GM19468 (cell line): ENCODE data around the gene VSTM4.

ENCODE experiments used
- ATAC-seq: cut with Tn5 transposase; IDR thresholded peaks from one replicate; pipeline ENCODE4 v1.9.1; 2021; ENCODE audit warnings: mild to moderate bottlenecking, moderate library complexity, moderate number of reproducible peaks; ENCODE audit not compliant: unreplicated experiment; ENCODE audit errors: extremely low read depth

VSTM4 gene

DNA sequence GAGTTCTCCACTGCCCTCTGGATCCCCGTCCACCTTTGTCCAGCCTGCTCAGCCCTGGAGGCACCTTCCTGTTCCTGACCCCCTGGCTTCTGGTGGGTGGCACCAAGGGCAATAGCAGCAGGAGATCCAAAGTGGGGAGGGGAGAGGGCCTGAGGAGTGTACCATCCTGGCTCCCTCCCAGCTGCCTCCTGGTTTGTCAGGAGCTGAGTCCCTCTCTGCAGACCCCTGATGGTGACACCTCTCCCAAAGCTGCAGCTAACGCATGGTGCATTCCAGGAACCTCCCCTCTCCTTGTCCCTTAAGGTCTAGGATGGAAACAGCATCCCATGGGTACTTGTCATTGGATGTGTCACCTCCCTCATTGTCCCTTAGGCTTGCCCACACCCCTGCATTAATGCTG is 39.6 kb downstream of the VSTM4 start:
- ATAC-seq: no peak

DNA sequence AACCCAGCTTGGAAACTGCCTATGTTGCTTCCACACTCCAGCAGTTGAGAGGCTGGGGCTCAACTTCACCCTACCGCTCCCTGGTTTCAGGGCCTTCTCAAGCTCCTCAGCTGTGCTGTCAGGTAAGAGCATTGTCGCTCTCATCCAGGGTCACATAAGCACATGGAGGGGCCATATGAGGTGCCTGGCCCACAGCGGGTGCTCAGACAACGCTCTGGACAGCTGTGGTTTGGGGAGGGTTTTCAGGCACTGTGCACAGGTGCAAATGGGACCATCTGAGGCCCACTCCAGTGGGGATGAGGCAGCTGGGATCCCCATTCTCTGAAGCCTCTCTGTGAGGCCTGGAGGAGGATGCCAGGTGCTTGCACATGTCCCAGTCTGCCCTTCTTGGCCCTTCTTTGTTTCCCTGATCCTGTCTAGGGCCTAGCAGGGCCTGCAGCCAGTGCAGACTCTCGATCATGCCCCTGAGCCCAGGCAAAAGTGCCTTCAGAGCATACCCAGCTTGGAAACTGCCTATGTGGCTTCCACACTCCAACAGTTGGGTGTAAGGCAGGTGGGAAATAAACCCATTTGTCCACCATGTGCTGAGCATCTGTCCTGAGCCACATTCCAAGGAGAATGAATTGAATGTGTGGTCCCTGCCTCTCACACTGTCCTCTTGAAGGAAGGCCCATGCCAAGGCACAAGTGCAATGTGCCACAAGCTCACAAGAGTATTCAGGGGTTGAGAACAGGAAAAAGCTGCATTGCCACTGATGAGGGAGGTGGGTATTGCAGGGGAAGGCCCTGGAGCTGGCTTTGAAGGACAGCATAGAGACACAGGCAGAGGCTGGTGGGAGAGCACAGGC is 40.3 kb downstream of the VSTM4 start:
- ATAC-seq: no peak

DNA sequence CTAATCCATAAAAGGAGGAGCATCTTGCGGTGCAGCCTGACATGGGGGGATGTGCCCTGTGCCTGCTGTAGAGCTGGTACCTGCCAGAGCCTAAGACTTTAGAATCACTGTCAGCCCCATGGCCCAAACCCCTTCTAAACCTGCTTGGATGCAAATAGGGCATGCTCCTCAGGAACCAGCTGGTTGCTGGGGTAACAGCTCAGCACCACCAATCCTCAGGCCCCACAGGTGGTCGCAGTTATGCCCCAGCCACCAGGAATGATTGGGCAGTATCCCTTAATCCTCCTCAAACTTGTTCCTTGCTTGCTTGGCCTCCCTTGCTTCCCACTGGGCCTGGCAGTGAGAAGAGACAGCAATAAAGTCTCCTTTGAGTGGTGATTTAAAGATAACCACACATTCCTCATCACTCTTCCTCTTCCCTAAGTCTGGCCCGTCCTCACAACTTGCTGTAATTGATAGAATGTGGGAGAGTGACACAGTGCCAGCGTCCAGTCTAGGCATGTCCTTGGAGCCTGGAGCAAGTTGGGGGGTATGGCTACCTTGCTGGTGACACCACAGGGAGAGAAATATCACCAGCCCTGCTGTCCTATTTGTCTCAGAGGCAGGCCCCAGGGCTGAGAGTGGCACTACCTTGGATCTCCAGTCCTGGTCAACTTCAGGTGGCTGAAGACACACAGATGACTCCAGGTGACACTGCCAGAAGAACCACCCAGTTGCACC is 43.0 kb downstream of the VSTM4 start:
- ATAC-seq: no peak

DNA sequence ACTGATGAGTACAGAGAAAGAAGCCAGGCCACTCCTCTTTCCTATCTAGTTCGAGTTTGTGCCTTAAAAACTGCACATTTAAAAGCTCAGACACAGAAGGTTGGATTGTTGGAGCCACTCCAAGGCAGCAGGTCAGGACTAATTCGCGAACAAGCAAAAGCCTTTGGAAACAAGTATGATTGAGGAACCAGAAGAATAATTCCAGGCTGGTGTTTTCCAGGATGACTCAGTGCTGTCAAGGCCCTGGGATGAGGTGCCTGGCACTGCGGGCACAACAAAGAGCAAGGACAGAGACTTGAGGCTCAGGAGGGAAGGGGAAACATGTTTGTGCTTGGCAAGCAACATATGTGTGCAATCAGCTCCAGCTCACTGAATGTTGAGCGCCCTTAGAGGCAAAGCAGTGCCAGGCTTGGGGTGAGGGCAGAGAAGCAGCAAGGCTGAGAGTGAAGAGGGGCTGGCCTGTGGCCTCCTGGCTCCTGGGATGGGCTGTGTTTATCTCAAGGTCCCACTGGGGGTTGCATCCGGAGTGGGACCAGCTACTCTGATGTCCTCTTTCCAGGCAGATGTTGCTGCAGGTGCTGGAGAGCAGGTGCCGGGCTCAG is 44.1 kb downstream of the VSTM4 start:
- ATAC-seq: no peak

DNA sequence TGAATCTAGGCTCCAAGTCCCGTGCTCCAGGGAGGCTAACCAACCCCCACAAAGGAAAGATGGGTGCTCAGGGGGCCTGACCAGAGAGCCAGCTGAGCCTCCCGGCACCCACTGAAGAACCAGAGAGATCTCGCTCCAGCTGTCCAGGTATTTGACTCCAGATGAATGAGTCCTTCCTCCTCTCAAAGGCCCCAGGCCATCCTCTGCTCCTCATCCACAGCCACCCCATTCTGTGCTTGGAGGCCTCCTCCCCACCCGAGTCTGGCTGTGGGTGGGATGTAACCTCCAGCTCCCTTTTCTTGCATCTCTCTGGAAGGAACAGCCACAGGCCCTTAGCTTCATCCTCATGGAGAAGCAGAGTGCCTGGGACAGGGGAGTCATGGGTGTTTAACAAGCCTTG is 44.6 kb downstream of the VSTM4 start:
- ATAC-seq: no peak

DNA sequence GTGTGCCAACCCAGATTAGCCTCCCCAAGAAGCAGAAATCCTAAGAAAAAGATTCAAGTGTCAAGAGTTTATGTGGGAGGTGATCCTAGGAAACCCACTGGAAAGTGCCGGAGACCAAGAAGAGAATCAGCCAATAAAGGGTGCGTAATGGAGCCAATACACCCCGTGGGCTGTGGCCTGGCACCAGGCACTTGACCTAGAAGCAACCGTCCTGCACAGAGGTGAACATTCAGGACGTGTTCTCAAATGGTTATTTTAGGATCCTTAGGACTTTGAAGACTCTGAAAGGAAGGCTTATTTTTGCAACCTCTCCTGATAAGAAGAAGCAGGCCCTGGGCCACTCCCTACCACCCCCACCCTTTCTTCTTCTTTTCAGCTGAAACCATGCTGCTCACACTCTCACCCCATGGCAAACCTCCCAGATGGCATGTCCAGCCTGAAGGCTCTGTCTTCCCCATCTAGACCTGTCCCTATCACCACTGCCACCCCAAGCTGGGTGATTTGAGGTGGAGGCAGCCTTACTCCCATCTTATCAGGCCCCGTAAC is 46.6 kb downstream of the VSTM4 start:
- ATAC-seq: no peak

DNA sequence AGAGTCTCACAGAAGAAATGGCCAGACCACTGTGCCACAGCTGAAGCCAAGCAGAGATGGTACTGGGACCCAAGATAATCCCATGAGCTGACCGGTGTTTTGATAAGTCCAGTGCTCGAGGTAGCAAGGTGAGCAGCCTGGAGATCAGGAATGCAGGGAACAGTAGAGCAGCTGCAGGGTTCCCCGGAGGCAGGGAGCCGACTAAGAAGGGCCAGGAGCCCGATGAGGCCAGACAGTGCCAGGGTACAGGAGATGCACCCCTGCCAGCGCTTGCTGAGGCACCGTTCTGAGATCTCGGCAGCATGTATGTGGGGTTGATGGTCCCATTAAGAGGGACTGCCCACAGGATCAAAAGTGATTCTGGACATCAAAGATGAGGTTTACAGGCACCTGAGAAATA is 47.1 kb downstream of the VSTM4 start:
- no peak for ATAC-seq

DNA sequence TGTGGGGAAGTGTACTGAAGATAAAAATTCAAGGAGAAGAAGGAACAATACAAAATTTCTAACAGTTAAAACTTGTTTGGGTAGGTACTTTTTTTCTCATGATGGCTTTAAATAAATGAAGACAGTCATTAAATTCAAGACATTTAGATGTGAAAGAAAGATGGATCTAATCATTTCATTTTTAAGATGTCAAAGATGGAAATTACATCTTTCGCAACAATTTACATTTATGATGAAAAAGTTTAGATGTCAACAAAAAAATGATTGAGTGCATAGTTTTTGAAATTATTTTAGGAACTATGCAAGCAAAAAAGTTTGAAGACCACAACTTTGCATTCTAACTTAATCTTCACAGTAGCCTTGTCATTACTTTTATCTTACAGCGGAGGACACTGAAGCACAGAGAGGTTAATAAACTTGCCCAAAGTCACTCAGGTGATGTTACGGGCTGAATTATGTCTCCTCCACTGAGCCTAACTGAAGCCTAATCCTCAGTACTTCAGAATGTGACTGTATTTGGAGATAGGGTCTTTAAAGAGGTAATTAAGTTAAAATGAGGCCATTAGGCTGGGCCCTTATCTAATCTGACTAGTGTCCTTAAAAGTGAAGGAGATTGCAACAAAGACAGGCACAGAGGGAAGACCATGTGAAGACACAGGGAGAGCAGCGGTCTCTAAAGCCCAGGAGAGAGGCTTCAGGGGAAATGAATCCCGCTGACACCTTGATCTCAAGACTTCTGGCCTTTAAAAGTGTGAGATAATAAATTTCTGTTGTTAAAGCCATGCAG is 48.2 kb downstream of the VSTM4 start:
- no peak for ATAC-seq

DNA sequence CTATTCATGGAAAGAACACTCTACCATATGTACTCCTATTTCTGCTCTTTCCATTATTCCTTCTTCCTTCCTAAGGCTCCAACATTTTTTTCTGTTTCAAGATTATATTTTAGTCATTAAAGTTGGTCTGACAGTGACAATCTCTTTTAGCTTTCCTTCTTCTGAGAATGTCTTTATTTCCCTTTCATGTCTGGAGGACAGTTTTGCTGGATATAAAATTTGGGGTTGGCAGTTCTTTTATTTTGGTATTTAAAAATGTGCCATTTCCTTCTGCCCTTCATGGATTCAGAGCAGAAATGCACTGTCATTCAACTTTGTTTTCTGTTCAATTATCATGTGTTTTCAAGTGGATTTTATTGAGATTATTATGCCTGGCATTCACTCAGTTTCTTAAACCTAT is 53.1 kb downstream of the VSTM4 start:
- no peak for ATAC-seq

DNA sequence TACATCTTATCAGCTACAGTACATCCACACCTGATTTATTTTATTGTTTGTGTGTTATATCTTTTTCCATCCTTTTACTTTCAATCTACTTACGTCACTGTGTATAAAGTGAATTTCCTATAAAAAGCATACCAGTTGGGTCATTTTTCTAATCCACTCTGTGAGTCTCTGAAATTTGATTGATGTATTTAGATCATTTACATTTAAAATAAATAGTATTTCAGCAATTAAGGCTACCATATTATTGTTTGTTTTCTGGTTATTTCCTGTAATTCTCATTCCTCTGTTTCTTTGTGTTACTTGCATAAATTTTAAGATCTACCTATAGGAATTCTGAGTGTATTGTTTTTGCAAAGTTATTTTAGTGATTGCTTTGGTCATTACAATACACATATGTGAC is 53.7 kb downstream of the VSTM4 start:
- ATAC-seq: no peak

DNA sequence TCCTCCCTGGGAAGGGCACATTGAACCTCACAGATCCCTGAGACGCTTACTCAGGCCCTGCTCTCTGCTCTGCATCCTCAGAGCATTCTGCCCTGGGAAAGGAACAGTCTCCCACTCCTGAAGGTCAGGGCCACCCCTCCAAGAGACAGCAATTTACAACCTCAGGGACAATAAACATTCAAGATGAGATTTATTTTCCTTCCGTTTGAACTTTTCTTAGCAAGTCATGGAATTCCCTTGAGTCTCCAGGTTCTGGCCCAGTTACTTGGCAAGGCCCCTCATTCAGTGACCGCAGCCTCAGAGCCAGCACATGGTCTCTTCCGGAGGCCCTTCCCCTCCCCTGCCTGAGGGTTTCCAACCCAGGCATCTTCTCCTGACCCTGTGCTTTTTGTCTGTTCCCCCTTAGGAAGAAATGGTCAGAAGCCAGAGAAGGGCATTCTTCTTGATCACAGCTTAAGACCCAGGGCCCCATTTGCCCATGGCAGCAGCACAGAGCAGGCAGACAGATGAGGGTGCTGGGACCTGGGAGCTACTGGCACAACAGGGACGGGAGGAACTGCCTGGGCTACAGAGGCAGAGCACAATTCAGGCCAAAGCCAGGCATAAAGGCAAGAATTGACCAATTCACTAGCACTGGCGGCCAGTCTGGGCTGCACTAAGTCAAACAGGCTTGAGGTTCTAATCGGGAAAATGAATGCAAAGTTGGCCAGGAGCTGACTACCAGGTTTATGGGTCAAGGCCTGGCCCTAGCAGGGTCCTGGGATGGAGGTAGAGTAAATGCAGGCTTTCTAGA is 56.7 kb downstream of the VSTM4 start:
- ATAC-seq: no peak

DNA sequence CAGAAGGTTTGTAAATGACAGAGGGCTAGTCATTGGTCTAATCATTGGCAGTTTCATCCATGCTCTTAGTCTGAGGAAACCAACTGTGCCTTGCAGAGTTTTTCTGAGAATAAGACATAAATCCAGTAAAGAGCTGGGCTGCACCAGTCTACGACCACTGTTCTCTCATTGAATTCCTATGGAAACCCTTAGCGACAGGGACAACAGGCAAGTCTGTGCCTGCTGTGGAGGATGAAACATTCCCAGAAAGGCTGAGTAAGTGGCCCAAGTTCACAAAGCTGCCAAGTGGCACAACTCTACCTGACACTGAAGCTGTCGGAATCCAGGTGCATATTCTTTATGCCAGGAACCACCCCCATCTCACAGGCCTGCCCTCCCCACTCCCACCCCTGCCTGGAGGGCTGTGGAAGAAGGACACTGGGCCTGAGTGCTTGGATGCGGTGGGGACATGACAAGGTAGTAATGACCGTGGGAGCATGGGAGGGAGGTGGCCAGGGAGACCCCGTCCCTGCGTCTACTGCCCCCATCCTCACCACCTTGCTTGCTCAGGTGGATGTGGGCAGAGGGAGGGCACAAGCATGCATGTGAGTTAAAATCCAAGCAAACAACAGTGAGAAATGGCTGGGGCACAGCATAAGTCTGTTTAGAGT is 58.0 kb downstream of the VSTM4 start:
- ATAC-seq: no peak

DNA sequence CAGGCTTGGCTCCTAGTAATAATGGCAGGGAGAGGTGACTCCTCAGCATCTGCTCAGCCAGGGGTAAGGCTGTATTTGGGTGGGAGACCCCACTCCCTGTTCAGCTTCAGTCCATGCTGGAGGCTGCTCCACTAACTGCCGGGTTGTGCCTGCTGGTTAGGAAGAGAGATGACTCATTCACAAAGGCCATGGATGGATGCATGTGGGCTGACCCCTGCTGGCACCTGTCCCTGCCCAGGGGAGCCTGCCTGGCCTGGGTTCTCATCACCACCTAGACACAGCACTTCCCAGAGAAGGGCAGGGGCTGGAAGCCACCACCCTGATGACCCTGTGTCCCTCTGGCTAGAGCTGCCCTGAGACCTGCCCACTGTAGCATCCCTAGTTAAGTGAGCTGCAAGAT is 59.0 kb downstream of the VSTM4 start:
- no peak for ATAC-seq

DNA sequence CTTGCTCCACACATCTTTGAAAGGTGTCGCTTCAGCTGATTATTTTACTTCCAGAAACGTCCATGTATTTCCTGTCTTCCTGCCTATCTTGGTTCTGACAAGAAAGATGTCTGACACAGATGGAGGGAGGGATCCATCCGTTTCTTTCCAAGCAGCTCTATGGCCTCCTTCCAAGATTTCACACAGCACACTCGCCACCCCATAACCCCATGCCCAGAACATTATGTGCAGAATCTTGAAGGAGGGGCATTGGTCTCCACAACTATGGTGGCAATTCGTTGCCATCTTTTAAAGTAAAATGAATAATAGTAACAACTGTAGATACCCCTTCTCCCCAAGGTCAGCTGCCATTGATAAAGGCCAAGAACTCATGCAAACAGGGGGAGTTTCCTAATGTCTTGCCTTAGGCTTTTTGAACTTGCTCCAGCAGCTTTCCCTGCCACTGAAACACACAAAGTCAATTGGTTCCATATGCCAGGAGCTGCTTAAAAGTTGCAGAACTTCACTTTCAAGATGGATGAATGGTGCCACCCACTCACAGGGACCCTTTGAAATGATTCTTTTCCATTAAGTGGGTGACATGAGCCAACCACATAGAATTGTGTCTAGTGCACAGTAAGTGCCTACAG is 60.0 kb downstream of the VSTM4 start:
- no peak for ATAC-seq

DNA sequence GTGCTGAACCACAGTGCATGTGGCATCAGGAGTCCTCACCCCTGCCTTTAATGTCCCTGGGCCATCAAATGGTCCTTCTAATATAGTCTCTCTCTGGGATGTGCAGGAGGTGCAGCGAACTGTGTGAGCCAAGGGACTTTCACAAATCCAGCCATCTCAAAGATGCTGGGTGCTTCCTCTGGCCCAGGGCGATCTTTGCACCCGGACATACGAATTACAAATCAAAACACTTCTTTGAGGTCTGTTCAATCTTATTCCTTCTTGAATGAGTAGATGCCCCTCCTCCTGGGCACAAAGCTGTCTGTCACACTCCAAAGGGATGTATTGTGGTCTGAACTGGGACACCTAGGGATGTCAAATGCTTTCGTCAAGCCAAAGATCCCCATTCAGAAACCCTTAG is 60.6 kb downstream of the VSTM4 start:
- no peak for ATAC-seq

DNA sequence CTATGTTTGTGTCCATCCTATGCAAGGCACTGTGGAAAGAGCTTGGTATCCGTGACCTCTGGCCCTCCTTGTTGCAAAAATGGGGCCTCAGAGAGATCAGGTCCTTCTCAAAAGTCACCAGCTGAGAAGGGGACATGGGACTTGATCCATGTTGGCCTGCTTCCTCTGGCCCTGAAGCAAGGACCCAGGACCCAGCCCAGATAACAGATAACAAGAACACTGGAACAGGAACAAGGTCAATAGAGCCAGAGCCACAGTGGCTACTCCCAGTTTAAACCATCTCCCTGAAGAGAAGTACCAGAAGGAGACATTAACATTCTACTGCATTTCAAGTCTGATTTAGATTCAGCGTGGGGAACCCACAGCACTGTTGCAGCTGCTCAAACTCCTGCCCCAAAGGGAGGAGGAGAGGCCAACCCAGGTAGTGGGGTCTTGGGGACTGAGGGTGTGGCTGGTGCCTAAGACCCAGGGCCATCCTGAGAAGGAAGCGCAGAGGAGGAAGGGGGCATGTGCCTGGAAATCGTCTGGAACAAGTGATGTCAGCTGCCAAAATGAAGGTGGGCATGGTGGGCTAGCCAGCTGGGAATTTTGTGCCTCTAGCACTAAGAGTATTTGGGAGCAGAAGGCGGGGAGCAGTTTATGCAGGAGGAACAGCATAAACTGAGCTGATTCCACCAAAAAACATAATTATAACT is 61.2 kb downstream of the VSTM4 start:
- ATAC-seq: no peak

DNA sequence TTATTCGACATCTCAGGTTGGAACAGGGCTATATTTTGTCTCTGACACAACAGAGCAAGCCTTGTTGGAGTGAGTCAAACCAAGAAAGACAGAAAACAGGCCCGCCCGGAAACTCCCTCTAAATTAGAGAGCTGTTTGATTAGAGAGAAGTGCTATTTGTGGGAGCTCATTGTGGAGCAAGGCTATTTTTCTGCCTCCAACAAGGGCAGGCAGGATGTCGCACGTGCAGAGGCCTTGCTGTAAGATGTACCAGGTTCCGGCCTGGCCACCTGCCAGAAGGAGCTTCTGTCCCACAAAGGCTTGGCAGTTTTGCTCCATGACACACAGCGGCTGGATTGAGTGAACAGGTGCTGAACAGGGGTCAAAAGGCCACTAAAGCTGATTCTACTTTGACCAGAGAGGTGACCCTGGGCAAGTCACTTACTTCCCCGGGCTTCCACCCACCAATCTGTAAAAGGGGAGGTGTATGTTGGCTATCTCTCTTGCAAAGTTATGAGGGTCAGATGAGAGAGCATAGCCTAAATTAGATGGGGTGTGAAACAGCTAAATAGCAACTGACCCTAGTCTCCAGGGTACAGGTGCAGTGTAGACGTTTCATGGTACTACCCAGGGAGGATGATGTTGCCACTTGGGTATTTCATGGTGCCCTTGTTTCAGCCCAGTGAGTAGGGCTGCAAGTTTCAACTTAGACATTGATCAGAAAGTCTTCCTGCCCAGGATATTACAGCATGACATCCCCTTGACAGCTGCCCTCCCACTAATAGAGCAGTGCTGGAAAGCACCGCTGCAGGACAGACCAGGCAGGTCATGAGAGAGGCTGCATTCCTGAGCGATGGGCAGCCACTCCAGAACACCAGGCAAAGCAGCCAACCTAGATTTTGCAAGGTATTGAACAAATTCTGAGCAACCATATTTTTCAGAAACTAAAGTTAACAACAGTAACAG is 62.0 kb downstream of the VSTM4 start:
- peak; percentile 35 for ATAC-seq
